Mesendoderm (in vitro differentiated cells): ENCODE data around the gene NEK6.

ENCODE experiments used
- DNase-seq: peaks from one replicate; pipeline ENCODE4 v3.0.0; 2013
- H2AK5ac ChIP-seq: 2 replicates; pipeline ENCODE4 v1.6.1; 2013; ENCODE audit warnings: low read length, inconsistent platforms
- H2BK120ac ChIP-seq: 2 replicates; pipeline ENCODE4 v1.6.1; 2013; ENCODE audit warnings: low read depth, mild to moderate bottlenecking, low read length, moderate library complexity, mixed read lengths
- H2BK15ac ChIP-seq: replicated peaks from 2 replicates; pipeline ENCODE4 v1.6.1; 2013; ENCODE audit warnings: low read depth, mild to moderate bottlenecking, moderate library complexity
- H2BK5ac ChIP-seq: 2 replicates; pipeline ENCODE4 v1.6.1; 2013; ENCODE audit warnings: low read length, inconsistent platforms
- H3K18ac ChIP-seq: 2 replicates; pipeline ENCODE4 v1.6.1; 2013; ENCODE audit warnings: mild to moderate bottlenecking, low read length, mixed read lengths
- H3K23ac ChIP-seq: one replicate; pipeline ENCODE4 v1.6.1; 2013; ENCODE audit warnings: low read length
- H3K27ac ChIP-seq: 2 replicates; pipeline ENCODE4 v1.5.1; 2013; ENCODE audit warnings: low read depth, mild to moderate bottlenecking, inconsistent platforms, low read length, moderate library complexity
- H3K27me3 ChIP-seq: 2 replicates; pipeline ENCODE4 v1.6.1; 2013; ENCODE audit warnings: low read length, control low read depth, mild to moderate bottlenecking, inconsistent platforms; ENCODE audit not compliant: insufficient read depth, poor library complexity
- H3K36me3 ChIP-seq: 2 replicates; pipeline ENCODE4 v1.6.1; 2013; ENCODE audit warnings: low read length, inconsistent platforms; ENCODE audit not compliant: control insufficient read depth, insufficient read depth
- H3K4ac ChIP-seq: one replicate; pipeline ENCODE4 v1.6.1; 2013; ENCODE audit warnings: low read depth, mild to moderate bottlenecking, low read length, moderate library complexity
- H3K4me1 ChIP-seq: 2 replicates; pipeline ENCODE4 v1.6.1; 2013; ENCODE audit warnings: low read depth, low read length, inconsistent platforms; ENCODE audit not compliant: control insufficient read depth
- H3K4me2 ChIP-seq: 2 replicates; pipeline ENCODE4 v1.6.1; 2013; ENCODE audit warnings: low read length
- H3K4me3 ChIP-seq: 2 replicates; pipeline ENCODE4 v1.5.1; 2013; ENCODE audit warnings: mild to moderate bottlenecking, low read length
- H3K56ac ChIP-seq: one replicate; pipeline ENCODE4 v1.6.1; 2013; ENCODE audit warnings: low read length
- H3K79me1 ChIP-seq: 2 replicates; pipeline ENCODE4 v1.6.1; 2013; ENCODE audit warnings: low read length, inconsistent platforms
- H3K79me2 ChIP-seq: 2 replicates; pipeline ENCODE4 v1.6.1; 2013; ENCODE audit warnings: mild to moderate bottlenecking, low read length; ENCODE audit not compliant: control insufficient read depth, insufficient read depth
- H3K9ac ChIP-seq: 2 replicates; pipeline ENCODE4 v1.6.1; 2013; ENCODE audit warnings: low read length, inconsistent platforms
- H4K5ac ChIP-seq: one replicate; pipeline ENCODE4 v1.6.1; 2013; ENCODE audit warnings: low read length
- H4K8ac ChIP-seq: one replicate; pipeline ENCODE4 v1.6.1; 2013; ENCODE audit warnings: low read depth, mild to moderate bottlenecking, control low read depth, low read length, moderate library complexity
- WGBS: extraction: QIAGEN DNeasy Blood & Tissue Kit; methylation state at CpG from one replicate; pipeline ENCODE4 v1.1.7; 2013; ENCODE audit warnings: low lambda C conversion rate, missing lambda C conversion rate; ENCODE audit not compliant: insufficient coverage; ENCODE audit errors: extremely low coverage; 5-methylcytosine and 5-hydroxymethylcytosine counted together

NEK6 gene

DNA sequence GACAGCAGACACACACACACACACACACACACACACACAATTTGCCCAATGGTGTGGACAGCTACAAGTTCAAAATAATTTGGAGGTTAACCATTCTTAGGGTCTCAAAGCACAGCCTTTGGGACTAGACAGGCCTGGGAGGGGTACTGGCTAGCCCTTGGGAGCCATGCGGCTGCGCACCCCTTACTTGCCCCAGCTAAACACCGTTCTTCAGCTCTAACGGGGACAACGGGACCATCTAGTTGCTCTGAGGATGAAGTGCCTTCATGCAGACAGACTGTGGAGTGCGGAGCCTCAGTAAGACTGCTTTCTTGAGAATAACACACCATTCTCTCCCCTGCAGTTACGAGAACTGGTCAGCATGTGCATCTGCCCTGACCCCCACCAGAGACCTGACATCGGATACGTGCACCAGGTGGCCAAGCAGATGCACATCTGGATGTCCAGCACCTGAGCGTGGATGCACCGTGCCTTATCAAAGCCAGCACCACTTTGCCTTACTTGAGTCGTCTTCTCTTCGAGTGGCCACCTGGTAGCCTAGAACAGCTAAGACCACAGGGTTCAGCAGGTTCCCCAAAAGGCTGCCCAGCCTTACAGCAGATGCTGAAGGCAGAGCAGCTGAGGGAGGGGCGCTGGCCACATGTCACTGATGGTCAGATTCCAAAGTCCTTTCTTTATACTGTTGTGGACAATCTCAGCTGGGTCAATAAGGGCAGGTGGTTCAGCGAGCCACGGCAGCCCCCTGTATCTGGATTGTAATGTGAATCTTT is 92.9 kb downstream of the NEK6 start:
- DNase-seq: no peak
- no peak overlapping the region for H3K4me3 ChIP-seq
- no peaks in the 10 kb centered on the region for H3K79me2 ChIP-seq
- H4K8ac ChIP-seq: no peak overlapping the region
- no peaks in the 10 kb centered on the region for H3K27me3 ChIP-seq
- no peak overlapping the region for H3K4ac ChIP-seq
- H3K9ac ChIP-seq: no peak overlapping the region
- no CpG with 5 or more reads among the region's 16 CpGs for WGBS
- no peak overlapping the region for H2BK5ac ChIP-seq
- H2BK120ac ChIP-seq: no peak overlapping the region
- no peak overlapping the region for H3K4me2 ChIP-seq
- no peak overlapping the region for H3K23ac ChIP-seq
- H3K4me1 ChIP-seq: no peaks in the 10 kb centered on the region
- H3K36me3 ChIP-seq: peaks cover 15% of the 10 kb centered on the region
- no peak overlapping the region for H3K56ac ChIP-seq
- no peak overlapping the region for H4K5ac ChIP-seq
- H3K27ac ChIP-seq: no peak overlapping the region
- H3K18ac ChIP-seq: no peak overlapping the region
- H2BK15ac ChIP-seq: no peak overlapping the region
- H2AK5ac ChIP-seq: no peak overlapping the region
- peaks cover under 1% of the 10 kb centered on the region for H3K79me1 ChIP-seq

DNA sequence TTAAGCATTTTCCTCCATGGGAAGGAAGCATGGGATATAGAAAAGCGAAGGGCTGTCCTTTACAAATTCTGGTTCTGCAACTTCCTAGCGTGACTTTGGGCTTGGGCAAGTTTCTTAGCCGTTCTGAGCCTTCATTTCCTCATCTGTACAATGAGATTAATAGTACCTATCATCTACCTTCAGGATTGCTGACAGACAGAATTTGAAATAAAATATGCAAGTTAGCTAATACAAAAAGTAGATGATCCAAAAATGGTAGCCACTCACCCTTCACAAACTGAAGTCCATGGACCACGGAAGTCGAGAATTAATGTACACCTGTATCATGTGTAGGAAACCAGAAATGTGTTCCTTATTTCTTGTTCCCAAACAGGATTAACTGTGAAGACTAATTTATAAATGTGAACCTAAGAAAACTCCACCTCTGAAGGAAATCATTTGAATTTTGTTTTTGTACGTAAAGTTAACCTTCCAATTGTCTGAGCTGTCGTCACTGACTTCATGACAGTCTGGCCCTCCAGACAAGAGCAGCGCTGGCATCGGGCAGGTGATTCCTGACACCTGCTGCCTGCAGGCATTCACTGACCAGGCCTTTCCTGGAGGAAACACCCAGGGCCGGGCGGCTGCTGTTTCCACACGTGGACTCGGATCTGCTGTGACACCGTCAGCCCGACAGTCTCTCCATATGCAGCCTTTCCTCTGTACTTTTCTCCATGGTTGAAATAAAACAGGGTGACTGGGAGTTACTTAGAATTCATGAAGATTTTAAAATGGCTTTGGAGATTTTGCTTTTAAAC is 94.1 kb downstream of the NEK6 start:
- no peak overlapping the region for H2BK15ac ChIP-seq
- no peak overlapping the region for H2BK5ac ChIP-seq
- H2BK120ac ChIP-seq: no peak overlapping the region
- H3K79me2 ChIP-seq: peaks cover 6% of the 10 kb centered on the region
- no peak for DNase-seq
- peaks cover 8% of the 10 kb centered on the region for H3K79me1 ChIP-seq
- no peak overlapping the region for H3K9ac ChIP-seq
- H4K5ac ChIP-seq: no peak overlapping the region
- no peak overlapping the region for H3K23ac ChIP-seq
- no peak overlapping the region for H3K4me3 ChIP-seq
- H3K18ac ChIP-seq: no peak overlapping the region
- WGBS: no CpG with 5 or more reads among the region's 15 CpGs
- no peak overlapping the region for H3K56ac ChIP-seq
- H2AK5ac ChIP-seq: no peak overlapping the region
- H3K4me1 ChIP-seq: no peaks in the 10 kb centered on the region
- H4K8ac ChIP-seq: no peak overlapping the region
- no peaks in the 10 kb centered on the region for H3K27me3 ChIP-seq
- no peak overlapping the region for H3K27ac ChIP-seq
- no peak overlapping the region for H3K4ac ChIP-seq
- H3K36me3 ChIP-seq: peaks cover 15% of the 10 kb centered on the region
- no peak overlapping the region for H3K4me2 ChIP-seq

- Histone ChIP-seq H3K27me3 (no peaks in the 10 kb centered on the region), H4K8ac (no peak overlapping the region), H2BK120ac (no peak overlapping the region), H2AK5ac (no peak overlapping the region), H3K4ac (no peak overlapping the region), H4K5ac (no peak overlapping the region), H3K79me1 (peaks cover 13% of the 10 kb centered on the region), H3K79me2 (peaks cover 11% of the 10 kb centered on the region), H3K23ac (no peak overlapping the region), H2BK5ac (no peak overlapping the region), H2BK15ac (no peak overlapping the region), H3K36me3 (peaks cover 15% of the 10 kb centered on the region), H3K4me2 (no peak overlapping the region), H3K27ac (no peak overlapping the region), H3K9ac (no peak overlapping the region), H3K4me3 (no peak overlapping the region), H3K4me1 (no peaks in the 10 kb centered on the region), H3K18ac (no peak overlapping the region), H3K56ac (no peak overlapping the region)
- no CpG with 5 or more reads among the region's 8 CpGs for WGBS
- no peak for DNase-seq
Measured at GRCh38 chr9:124352616-124353015, 94.9 kb downstream of the NEK6 start.

- Histone ChIP-seq H3K79me1 (peaks cover 19% of the 10 kb centered on the region), H3K27ac (no peak overlapping the region), H3K56ac (no peak overlapping the region), H3K79me2 (peaks cover 16% of the 10 kb centered on the region), H4K8ac (no peak overlapping the region), H3K18ac (no peak overlapping the region), H2BK120ac (no peak overlapping the region), H3K23ac (no peak overlapping the region), H3K36me3 (peaks cover 13% of the 10 kb centered on the region), H3K27me3 (no peaks in the 10 kb centered on the region), H2AK5ac (no peak overlapping the region), H4K5ac (no peak overlapping the region), H3K4ac (no peak overlapping the region), H2BK15ac (no peak overlapping the region), H2BK5ac (no peak overlapping the region), H3K4me1 (no peaks in the 10 kb centered on the region), H3K4me3 (no peak overlapping the region), H3K9ac (no peak overlapping the region), H3K4me2 (no peak overlapping the region)
- no peak for DNase-seq
- WGBS: no CpG with 5 or more reads among the region's 7 CpGs
Measured at GRCh38 chr9:124353166-124353768, 95.5 kb downstream of the NEK6 start.

DNA sequence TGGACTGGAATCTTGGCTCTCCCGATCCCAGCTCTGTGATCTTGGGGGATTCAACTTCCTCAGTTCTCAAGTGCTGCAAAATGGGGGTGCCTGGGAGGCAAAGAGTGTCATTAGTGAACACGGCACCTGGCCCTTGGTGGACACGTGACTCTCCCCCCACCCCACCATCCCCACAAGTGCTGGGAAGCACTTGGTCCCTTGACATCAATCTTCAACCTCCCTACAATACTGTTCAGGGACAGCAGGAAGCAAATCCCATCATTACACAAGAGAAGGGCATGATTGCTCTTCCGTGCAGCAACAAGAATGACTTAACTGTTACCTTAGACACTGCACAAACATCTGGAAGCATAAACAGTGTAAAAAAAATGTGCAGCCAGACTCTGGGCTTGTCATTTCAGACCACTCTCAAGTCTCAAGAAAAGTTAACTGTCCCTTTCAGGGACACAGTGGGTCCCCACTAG is 96.1 kb downstream of the NEK6 start:
- H4K5ac ChIP-seq: no peak overlapping the region
- no peaks in the 10 kb centered on the region for H3K4me1 ChIP-seq
- peaks cover 18% of the 10 kb centered on the region for H3K79me2 ChIP-seq
- no peak overlapping the region for H3K4me2 ChIP-seq
- H3K56ac ChIP-seq: no peak overlapping the region
- H3K18ac ChIP-seq: no peak overlapping the region
- no peak overlapping the region for H2BK120ac ChIP-seq
- H3K27me3 ChIP-seq: no peaks in the 10 kb centered on the region
- no peak overlapping the region for H2BK15ac ChIP-seq
- no CpG with 5 or more reads among the region's 4 CpGs for WGBS
- H3K4ac ChIP-seq: no peak overlapping the region
- no peak overlapping the region for H3K27ac ChIP-seq
- H2BK5ac ChIP-seq: no peak overlapping the region
- H3K36me3 ChIP-seq: peaks cover 13% of the 10 kb centered on the region
- peaks cover 23% of the 10 kb centered on the region for H3K79me1 ChIP-seq
- H4K8ac ChIP-seq: no peak overlapping the region
- no peak overlapping the region for H3K4me3 ChIP-seq
- no peak overlapping the region for H2AK5ac ChIP-seq
- no peak for DNase-seq
- H3K23ac ChIP-seq: no peak overlapping the region
- no peak overlapping the region for H3K9ac ChIP-seq
